ENCODE data around the gene PTGR3.

- TF ChIP-seq CTCF (IDR thresholded peaks at IDR 0.05; ENCODE audit: borderline replicate concordance, extremely low read depth, low read length, poor library complexity, severe bottlenecking), result no peak
- no peak for TF ChIP-seq EZH2 (IDR thresholded peaks at IDR 0.05; ENCODE audit: borderline replicate concordance, low read depth, low read length, severe bottlenecking)
Measured at GRCh38 chr18:75214766-75215510, 6.0 kb upstream of the PTGR3 start.
